NCI-H82 (cell line): ENCODE measurements around the gene VCX.
"Not testable (repeated sequence)": the region's sequence is repeated elsewhere in the genome, so short reads cannot be mapped to it uniquely, and the experiment has no call there.

Experiments used
- DNase-seq: peaks from one replicate; lab custom pipeline; 2025; lab: John Stamatoyannopoulos, UW

VCX gene

DNA sequence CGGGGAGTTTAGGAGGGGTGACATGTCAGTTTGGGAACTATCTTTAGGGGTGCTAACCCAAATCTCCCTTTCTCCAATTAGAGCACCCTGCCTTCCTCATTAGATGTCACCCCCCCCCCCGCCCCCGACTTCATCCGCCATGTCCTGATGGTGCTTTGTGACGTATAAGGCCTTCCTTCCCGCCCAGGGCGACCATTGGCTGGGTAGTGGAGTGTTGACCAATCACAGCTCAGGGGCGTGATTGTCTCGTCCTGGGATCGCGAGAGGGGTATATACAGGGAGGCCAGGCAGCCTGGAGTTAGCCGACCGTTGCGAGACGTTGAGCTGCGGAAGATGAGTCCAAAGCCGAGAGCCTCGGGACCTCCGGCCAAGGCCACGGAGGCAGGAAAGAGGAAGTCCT, at the start of gene VCX:
Gene VCX, plus strand, starts transcription at position 301 of the 400 bp plus-strand sequence. Its CDS starts 33 bp downstream, at position 334.
- not testable (repeated sequence) for DNase-seq

DNA sequence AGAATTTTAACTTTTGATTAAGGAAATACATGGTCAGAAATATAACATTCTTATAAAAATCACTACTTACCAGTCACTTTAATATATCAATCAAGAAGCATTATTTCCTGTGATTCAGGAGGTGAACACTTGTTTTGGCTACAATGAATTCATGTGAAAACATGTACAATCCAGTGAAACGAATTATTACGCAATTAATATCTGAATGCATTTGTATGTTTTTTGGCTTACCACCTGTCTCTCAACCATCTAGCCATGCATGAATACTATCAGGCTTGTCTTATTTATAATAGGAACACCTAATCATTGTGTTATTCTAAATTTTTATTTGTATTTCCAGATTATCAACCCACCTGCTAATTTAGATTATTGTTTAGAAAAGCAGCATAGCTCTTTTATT, 44.6 kb upstream of the VCX start:
- no peak for DNase-seq

DNA sequence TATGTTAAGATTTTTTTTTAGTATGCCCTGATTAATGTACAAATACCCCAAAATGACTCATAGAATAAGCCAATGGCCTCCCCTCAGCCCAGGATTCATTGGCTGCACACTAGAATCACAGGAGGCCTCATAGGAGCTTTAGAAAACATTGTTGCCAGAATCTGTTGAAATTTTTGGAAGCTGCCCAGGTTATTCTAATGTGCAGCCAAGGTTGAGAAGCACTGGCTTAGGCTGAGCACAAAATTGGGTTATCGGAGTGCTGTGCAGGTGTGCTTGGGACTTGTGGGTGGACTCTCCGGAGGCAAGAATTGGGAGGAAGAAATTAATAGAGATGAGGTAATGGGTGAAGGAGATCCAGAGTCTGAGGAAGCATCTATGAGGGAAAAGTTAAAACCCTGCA, 41.3 kb upstream of the VCX start:
- no peak for DNase-seq

DNA sequence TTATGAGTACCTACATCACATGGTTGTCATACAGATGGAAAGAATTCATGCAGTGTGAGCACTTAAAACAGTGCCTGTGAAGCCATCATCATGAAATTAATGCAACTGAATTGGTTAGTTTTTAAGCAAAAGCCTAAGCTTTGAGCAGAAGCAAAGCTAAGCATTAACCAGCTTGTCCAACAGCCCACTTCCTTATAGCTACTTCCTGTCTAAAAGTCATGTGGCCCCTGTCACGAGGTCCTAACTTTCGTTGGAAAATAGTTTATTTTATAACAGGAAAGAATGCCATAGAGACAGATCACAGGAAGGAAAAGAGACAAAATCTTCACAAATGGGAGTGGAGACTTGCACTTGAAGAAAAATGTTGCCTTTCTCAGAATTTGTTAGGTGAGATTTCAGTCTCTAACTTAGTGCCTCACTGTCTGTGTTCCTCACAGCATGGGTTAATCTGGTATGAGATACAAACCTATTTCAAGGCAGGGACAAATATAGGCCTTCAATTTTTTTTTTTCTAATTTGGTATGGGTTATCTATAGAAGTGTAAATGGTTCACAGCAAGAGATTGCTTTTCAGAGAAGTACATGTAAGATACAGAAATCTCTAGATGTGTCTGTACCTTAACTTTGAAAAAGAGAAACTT, 27.7 kb upstream of the VCX start:
- DNase-seq: no peak

DNA sequence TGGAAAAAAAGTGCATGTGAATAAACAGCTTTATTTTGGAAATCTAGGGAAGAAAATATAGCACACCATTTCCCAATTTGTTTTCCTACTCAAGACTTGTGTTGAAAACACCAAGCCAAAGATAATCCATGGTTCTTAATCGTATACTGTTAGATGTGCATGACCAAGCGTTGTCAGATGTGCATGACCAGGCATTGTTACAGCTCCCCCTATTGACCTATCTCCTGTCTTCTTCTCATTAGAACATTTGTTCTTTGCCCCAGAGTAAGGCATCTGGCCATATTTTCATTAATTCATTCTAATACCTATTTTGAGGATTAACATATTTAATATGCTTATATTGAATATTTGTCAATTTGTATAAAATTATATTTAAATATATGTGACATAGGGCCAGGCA, 14.4 kb upstream of the VCX start:
- DNase-seq: peak; percentile 50

DNA sequence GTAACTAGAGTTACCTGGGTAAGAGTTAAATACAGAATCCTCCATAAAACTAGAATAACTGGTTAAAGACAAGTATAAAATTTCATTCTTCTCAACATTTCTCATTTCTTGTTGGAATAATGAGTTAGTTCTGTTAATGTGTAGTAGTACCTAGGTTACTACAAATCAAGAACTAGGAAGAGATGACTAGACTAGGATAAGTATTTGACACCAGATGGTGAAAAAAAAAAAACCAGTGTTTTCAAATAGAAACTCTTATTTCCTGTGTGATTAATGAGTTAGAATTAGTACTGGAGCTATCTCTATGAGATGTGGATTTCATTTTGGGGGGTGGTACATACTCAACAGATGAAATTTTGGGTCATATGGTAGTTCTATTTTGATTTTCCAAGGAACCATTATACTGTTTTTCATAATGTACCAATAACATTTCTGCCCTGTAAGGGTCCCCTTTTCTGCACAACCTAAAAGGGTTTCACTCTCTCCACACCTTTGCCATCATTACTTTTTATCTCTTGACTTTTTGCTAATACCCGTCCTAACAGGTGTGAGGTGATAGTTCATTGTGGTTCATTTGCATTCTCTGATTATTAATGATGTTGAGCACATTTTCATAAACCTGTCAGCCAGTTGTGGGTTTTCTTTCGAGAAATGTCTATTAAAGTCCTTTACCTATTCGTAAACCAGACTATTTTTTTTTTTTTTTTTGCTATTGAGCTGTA, 1.7 kb upstream of the VCX start:
- DNase-seq: no peak

DNA sequence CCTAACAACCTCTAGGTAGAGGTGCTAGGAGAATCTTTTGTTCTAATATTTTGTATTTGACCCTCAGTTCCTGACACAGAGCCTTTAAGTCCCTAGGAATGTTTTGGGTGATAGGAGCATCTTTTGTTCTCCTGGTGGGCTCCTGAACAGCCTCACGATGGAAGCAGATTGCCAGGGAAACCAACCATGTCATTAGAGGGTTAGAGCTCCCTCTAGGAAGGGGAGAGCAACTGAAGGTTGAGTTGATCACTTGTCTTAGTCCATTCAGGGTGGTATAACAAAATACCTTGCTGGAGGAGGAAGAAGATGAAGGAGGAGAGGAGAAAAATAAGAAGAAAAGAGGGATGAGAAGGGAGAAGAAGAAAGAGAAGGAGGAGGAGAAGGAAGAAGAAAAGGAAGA, 9.2 kb downstream of the VCX start:
- no peak for DNase-seq

DNA sequence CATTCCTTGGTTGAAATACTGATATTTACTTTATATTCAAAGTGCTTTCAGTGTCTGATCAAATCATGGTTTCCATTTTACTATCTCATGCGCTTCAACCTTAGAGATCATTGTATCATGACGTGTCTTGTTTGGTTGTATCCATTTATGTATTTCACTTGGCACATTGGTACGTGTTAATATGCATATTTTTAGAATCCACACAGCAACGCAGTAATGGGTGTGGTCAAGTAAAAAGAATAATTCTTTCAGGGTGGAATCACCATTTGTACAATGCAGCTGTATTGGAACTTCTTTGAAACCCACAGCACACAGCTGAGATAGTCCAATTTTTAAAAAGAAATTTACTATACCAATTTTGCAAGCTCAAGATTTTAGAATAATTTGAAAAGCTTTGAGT, 29.1 kb downstream of the VCX start:
- no peak for DNase-seq

DNA sequence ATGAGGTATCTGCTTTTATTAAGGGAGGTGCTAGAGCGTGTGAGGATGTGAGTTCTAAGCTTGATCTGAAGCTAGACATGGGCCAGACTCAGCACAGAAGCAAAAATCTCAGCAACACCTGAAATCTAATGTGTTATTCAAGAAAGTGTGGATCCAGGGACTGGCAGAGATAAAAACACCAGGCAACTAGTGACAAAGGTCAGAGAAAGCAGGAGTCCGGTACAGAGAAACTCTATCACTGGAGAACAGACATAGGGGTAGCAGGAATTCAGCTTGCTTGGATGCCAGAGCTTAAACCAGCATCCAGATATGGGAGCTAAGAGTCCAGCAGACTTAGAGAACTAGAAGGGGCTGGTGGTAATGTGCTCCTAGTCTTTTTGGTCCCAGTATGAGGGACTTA, 34.0 kb downstream of the VCX start:
- no peak for DNase-seq

DNA sequence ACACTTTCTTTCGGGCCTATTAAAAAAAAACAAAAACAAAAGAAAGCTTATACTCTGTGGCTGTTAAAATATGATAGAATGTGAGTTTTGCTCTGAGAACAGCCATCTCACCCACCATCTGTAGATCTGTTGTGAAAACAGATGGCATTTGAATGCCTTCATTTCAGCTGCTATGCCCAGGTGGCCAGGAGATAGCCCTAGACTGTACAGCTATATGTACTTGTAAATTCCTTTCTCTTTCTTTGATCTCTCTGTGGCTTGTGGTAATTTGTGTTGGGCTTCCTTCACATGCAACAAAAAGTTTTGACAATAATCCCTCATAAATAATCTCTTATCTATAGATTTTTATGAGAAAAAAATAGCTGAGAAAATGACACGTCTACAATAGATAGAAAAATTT, 46.2 kb downstream of the VCX start:
- DNase-seq: no peak

DNA sequence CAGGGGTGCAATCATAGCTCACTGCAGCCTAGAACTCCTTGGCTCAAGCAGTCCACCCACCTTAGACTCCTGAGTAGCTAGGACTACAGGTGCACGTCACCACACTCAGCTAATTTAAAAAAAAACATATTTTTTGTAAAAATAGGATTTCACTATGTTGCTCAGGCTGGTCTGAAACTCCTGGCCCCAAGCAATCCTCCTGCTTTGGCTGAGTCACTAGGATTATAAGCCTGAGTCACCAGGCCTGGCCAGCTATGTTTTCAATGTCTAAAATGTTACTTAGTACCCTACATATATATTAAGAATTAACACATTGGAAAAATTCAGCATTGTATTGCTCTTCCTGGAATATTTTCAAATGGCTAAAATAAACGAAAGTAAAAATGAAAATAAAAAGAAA, 46.7 kb downstream of the VCX start:
- no peak for DNase-seq

DNA sequence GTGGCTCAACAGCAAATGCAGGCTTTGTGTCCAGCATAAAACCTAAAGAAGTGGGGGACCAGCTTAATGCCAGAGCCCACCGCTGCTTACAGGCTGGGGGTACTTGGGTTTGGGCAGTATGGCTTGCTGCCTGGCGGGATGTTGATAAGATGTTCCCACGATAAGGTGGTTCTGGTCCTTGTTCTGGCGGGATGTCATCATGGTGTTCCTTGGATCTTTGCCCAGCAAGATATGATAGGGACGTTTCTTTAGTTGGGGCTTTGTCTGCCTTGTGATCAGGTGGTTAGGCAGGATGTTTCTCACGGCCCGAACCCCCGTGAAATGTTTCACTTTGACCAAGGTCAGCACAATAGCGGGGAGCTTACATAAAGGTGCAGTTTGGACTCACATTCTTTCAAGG, 49.0 kb downstream of the VCX start:
- DNase-seq: no peak
